Activated T-cell treated with anti-CD3 and anti-CD28 coated beads for 48 hours (primary cell): ENCODE results near the gene FADS6.

Experiments used
- DNase-seq: peaks from one replicate; pipeline ENCODE4 v3.0.0-alpha.2; 2020; ENCODE audit warnings: low read depth

The FADS6 gene, protein sequence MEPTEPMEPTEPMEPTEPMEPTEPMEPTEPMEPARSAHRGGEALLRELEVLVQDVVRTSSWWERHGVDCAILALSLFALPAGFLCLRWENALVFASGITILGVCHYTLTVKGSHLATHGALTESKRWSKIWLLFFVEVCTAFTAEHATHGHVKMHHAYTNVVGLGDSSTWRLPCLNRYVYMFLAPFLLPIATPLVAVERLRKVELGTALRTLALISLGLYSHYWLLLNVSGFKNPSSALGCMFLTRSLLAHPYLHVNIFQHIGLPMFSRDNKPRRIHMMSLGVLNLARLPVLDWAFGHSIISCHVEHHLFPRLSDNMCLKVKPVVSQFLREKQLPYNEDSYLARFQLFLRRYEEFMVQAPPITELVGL

DNA sequence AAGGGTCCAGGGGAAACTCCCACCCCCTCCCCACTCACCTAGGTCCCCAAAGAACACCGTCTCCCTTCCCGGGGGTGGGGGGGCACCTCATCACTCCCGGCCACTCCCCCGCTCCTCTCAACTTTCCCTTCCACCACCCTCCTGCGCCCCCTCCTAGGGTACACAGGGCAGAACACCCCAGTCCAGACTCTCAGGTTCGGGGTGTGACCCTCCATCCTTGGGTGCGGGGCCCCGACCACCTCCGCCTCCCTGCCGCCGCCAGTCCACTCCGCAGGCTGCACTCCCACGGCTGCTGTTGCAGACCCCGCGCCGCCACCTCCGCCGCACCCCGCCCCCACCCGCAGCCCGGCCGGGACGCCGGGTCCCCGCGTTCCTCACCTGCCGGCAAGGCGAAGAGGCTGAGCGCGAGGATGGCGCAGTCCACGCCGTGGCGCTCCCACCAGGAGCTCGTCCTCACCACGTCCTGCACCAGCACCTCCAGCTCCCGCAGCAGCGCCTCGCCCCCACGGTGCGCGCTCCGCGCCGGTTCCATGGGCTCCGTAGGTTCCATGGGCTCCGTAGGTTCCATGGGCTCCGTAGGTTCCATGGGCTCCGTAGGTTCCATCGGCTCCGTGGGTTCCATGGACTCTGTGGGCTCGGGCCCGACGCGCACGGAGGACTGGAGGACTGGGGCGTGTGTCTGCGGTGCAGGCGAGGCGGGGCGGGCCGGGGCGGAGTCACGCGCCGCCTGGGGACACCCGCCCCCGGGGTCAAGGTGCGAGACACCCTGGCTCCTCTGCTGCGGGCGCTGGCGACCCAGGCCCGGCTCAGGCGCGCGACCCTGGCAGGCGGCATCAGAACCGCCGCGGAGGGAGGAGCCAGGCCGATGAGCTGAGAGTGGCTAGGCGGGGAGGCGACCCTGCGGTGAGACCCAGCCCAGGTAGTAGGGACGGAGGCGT, at the start of gene FADS6:
TSS of gene FADS6 (minus strand) at position 660 of the 938 bp plus-strand sequence. CDS start at position 622, 38 bp downstream.
- DNase-seq: no peak

DNA sequence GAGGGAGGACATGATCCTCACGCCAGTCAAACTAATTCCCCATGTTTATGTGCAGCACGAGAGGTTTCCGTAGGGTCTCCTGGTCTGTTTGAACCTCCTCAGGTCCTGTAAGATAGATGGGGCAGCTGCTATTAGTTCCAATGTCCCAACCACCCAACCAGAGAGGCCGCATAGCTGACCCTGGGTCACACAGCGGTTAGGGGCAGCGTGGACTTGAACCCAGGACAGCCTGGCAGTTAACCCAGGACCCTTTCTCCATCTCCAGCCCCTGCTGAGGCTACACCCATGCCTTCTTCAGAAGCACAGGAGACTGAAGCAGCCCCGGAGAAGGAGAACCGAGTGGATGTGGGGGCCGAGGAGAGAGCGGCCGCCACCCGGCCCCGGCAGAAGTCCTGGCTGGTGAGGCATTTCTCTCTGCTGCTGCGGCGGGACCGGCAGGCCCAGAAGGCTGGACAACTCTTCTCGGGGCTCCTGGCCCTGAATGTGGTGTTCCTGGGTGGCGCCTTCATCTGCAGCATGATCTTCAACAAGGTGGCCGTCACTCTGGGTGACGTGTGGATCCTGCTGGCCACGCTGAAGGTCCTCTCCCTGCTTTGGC, 47.8 kb upstream of the FADS6 start:
- no peak for DNase-seq

DNA sequence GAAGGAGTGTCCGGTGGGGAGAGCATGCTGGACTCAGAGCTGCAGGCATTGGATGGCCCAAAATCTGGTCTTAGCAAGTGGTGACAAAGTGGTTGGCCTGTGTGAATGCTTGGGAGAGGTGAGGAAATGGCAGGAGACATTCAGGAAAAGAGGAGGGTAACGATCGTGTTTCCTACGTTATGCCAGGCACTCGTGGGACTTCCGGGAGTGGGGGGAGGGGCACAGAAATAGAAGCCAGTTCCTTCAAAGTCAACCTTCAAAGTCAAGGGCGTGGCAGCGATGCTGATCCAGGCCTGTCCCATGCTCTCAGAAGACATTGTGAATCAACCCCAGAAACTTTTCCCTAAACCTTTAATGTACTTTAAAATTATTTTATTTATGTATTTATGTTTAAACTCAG, 46.1 kb upstream of the FADS6 start:
- DNase-seq: no peak

DNA sequence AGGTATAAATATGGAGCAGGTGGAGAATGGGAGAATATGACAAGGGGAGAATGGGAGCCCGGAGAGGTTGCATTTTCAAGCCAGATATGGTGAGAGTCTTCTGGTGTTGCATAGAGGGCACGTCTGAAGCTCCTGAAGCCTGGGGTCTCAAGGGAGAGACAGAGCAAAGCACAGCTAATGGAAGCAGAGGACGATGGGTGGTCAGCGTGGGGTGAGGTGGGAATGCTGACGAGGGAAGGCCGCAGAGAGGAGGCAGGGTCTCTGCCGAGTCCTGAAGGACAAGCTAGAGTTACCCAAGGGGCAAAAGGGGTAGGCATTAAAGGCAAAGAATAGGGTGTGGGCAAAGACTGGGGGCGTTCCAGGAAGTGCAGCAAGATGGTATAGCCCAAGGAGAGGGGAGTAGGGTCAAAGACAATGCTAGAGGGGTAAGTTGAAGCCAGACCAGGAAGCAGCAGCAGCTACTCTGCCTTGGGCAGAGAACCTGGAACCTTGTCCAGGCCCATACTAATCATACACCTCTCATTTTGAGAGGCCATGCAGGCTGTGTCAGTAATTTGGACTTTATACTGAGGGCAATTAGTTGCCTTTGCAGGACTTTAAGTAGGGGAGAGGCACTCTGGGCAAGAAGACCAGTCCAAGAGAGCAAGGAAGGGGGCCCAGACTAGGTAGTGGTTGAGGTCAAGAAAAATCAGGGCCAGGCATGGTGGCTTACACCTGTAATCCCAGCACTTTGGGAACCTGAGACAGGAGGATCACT, 44.9 kb upstream of the FADS6 start:
- DNase-seq: no peak

DNA sequence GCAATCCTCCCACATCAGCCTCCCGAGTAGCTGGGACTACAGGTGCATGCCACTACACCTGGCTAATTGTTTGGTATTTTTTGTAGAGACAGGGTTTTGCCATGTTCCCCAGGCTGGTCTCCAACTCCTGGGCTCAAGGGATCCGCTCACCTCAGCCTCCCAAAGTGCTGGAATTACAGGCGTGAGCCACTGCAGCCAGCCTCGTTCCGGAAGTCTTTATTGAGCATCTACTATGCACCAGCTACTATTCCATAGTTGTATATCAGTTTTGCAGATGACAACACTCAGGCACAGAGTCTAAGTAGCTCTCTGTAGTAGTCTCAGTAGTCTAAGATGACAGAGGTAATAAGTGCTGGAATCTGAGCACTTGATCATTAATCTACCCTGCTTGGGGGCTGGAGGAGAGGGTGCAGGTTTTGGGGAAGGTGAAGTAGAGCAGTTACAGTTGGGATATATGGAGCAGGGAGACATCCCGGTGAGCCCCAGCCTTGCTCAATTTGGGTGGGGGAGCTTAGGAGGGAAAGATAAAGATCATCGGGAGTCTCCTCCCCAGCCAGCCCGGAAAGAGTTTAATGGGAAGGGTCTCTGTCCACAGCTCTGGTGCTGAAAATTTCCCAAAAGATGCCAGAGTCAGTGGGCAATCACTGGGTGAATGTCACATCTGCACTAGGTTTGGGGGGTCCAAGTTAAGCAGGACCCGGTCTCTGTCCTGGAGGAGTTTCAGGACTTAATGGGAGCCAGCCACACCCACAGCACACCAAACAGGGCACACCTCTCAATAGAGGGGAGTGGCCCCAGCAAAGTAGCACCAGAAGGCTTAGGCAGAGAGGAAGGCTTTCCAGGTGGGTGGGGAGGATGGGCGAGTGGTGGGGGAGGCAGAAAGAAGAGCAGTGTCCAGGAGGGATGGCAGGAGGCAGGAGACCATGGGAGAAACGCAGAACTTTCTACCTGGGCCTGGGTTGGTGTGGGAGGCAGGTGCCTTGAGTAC, 43.9 kb upstream of the FADS6 start:
- no peak for DNase-seq

DNA sequence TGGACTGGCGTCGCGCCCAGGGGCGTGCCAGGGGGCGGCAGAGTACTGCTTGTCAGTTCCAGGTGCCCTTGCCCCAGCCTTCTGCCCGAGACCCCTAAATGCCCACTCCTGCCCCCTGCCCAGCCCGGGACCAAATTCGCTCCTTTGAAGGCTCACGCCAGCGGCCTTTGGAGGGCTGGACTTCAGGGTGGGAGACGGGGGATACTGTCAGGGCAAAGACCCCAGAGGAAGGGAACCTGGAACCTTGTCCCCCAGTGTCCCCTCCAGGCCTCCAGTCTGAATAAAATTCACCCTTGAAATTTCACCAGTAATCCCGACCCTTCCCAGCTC, 43.0 kb upstream of the FADS6 start:
- DNase-seq: no peak

DNA sequence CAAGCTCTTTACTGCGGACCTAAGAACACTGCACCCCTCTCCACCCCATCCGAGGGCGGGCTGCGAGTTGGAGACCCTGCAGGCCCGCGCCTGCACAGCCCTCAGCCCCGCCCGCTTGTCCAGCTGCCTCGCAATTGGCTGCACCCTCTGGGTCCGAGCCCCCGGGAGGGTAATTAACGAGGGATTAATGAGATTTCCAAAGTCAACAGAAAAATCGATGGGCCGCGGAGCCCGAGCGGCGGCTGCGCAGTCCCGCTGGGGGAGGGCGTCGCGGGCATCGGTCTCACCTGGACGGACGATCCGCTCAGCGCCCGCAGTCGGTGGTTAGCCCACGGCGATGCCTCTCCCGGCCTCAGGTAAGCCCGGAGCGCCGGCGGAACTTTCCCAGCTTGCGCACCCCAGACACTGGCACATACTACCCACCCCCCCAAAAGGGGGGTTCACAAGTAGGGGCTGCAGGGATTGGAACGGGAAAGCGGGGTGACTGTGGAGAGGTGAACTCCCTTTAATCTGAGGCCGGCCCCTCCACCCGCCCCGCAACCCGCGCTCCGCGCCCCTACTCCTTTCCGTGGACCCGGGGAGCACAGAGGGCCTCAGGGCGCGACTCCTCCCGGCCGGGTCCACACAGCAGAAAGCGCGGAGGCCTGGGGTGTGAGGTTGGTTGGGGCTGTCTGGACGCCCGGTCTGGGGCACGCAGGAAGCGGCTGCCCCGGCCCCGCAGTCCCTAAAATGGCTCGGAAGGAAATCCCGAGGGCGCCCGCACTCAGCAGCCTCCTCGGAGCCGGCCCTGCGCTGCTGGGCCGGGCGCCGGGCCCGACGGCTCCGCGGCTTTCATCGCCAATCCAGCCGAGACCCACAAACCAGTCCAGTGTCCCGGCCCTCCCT, 42.4 kb upstream of the FADS6 start, which contains the start of gene OTOP3:
TSS of gene OTOP3 (plus strand) at position 314 of the 885 bp plus-strand sequence. CDS start at position 338, 24 bp downstream.
- DNase-seq: no peak

DNA sequence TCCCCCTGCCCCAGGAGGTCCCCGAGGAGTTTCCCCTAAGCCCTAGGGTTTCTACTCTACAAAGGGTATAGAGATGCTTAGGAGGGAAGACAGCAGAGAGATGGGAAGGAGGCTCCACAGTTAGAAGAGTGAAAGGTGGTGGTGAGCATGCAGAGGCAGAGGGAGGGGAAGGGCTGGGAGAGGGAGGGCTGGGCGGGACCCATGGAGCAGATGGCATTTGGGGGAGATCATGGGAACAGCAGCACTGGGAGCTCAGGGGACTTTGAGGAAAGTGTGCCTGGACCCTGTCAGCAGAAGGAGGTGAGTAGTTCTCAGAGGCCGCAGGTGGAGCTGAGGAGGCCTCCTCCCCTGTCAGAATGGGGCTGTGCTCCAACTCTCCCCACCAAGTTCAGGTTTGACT, 41.6 kb upstream of the FADS6 start:
- DNase-seq: no peak

DNA sequence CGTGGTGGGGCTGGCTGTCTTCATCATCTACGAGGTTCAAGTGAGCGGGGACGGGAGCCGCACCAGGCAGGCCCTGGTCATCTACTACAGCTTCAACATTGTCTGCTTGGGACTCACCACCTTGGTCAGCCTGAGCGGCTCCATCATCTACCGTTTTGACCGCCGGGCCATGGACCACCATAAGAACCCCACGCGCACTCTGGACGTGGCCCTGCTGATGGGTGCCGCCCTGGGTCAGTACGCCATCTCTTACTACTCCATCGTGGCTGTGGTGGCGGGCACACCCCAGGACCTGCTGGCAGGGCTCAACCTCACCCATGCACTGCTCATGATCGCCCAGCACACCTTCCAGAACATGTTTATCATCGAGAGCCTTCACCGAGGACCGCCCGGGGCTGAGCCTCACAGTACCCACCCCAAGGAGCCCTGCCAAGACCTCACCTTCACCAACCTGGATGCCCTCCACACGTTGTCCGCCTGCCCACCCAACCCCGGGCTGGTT, 37.2 kb upstream of the FADS6 start:
- DNase-seq: no peak

DNA sequence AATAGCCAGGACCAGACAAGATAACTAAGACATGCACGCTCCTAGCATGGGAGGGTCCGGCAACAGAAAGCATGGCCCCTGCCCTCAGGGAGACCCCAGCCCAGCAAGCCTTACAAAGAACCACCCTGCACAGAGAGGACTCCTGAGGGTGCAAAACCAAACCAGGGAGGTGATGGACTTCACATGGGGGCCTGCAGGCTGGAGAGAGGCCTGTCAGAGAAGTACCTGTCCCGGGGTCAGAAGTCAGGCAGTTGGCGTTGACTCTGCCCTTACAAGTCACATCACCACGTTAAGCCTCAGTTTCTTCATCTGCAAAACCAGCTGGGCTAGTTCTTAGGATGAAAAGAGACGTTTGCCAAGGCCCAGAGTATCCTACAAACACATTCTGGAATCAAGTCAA, 35.4 kb upstream of the FADS6 start:
- no peak for DNase-seq

DNA sequence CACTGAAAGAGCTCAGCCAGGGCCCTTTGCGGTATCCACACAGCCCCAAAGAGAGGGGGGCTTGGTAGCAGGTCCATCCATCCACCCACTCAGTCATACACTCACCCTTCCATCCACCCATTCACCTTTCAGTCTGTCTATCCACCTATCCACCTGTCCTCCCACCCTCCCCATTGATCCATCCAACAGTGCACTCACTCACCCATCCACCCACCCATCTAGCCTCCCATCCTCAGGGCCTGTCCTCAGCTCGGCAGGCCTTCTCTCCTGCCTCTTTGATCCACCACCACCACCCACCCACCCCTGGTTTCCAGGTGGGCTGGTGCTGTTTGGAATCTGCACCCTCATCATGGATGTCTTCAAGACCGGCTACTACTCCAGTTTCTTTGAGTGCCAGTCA, 31.8 kb upstream of the FADS6 start:
- DNase-seq: no peak

DNA sequence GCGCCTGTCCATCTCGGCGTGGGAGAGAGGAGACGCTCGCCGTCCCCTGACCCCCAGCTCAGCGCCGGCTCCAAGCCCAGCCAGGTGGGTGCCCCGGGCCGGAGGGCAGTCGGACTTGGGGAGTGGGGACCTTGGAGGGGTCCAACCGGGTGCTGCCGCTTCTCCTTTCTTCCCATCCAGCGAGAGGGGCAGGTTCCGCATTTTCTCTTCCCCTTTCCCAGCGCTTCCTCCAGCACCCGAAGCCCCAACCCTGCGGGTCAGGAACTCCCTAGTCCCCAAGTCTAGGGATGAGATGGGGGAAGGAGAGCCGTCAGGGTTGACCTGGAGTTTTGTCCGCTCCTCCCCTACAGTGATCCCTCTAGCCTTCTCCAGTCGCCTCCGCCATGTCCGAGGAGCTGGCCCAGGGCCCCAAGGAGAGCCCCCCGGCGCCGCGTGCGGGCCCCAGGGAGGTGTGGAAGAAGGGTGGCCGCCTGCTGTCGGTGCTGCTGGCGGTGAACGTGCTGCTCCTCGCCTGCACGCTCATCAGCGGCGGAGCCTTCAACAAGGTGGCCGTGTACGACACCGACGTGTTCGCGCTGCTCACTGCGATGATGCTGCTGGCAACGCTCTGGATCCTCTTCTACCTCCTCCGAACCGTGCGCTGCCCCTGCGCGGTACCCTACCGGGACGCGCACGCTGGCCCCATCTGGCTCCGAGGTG, 31.0 kb upstream of the FADS6 start, which contains the start of gene OTOP2:
TSS of gene OTOP2 (plus strand) at position 24 of the 699 bp plus-strand sequence. CDS start at position 384, 360 bp downstream.
- no peak for DNase-seq

DNA sequence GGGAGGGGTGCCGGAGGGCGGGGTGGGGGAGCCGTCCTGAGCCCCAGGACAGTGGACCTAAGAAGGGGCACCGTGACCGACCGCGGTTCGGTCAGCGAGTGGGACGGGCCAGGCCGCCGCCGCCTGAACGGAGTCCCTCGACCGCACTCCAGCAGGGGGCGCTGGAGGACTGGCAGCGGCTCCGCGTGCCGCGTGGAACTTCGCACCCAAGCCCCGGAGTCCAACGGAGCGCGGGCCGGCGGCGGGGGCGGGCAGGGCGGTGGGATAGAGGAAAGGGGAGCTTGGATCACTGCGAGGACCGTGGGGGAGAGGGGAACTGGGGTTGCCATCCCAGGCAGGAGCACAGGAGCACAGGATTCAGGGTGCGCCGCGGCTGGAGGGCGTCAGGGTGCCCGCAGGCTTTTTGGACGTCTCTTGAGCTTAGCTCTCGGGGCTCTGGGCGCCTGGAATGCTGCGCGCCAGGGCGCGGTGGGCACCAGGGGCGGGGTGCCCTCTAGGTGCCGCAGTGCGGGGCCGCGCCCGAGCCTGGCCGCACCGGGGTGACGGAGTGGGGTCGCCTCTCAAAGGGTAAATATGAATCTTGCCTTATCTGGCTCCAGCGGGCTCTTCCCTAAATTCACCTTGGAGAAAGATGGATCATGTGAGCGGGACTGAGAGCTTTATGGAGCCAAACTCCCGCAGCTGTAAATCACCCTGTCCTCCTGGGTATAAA, 30.3 kb upstream of the FADS6 start:
- DNase-seq: peak; percentile 76

DNA sequence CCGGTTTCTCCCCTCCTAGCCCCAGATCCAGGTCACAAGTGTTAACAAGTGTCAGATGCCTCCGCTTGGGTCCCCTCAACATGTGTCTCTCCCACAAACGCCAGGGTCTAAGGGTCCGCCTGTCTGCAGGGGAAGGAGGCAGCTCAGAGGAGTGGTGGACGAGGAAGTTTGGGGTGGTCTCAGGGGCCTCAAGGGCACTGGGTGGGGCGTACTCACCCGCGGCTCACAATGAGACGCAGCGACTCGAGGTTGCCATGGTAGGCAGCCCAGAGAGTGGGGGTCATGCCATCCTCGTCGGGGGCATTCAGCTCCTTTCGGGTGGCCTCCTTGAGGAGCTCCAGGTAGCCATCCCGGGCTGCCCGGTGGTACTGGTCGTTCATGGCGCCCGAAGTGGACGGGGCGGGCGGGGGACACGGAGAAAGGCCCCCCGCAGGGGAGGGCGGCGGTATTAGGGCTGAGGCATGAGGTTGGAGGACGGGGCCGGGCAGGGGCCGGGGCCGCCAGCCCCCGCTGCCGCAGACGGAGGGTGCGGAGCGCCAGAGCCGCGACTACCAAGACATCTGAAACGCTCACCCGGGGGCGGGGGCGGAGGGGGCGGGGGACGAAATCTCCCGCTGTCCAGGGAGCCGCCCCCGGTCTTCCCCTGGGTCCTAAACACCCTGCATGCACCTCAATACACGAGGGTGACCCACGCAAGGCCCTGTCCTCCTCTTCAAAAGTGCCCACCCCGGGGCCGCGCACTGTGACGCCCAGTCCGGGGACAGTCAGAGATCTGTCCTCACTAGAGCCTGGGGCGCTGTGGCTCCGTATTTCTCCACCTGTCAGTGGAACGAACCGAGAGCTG, 29.5 kb upstream of the FADS6 start, which contains the start of gene USH1G:
TSS of gene USH1G (minus strand) at position 562 of the 844 bp plus-strand sequence. CDS start at position 380, 182 bp downstream.
- no peak for DNase-seq

DNA sequence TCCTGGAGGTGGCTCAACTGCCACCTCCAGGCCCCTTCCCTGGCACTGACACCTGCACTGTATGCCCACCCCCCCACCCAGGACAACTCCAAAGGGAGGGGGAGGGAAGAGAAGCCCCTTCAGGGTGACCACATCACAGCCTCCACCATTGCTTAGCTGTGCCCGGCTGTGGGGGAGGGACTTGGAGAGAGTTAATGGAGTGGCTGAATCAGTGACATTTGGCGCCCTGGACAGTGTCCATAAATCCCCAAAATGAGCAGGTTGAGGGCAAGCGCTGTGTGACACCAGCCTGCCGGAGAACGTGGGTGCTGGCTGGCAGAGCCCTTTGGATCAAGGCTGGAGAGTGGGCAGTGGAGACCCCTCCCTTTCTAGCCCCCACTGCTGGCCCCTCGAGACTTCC, 28.7 kb upstream of the FADS6 start:
- DNase-seq: no peak

DNA sequence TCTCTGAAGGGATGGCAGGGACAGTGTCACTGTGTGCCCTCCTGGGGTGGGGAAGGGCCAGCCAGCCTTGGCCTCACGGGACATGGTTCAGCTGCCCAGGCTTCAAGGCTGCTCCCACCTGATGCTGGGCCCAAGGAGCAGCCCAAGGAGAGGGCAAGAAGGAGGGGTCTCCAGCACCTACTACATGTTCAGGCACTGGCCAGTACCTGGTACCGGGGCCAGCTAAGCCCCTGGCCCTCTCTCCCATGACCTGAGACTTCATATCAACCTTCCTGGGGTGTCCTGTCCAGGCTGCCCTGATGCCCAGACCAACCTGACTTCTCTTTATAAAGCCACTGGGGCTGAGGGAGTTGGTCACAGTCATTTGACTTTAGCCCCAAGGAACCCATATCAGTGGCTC, 28.3 kb upstream of the FADS6 start:
- no peak for DNase-seq
